HUES64 (cell line): ENCODE measurements around the gene IRF2BP1.
A peak's percentile ranks its signal among the peaks of the same experiment; 100 is the strongest.
"Not testable (repeated sequence)": the region's sequence is repeated elsewhere in the genome, so short reads cannot be mapped to it uniquely, and the experiment has no call there.

Experiments used
- H3K27ac ChIP-seq: 2 replicates; pipeline ENCODE4 v1.7.0; 2013; ENCODE audit warnings: low read depth, low read length, inconsistent platforms
- H3K27me3 ChIP-seq: 2 replicates; pipeline ENCODE4 v1.6.1; 2013; ENCODE audit warnings: mild to moderate bottlenecking, low read length; ENCODE audit not compliant: insufficient read depth
- H3K36me3 ChIP-seq: 2 replicates; pipeline ENCODE4 v1.6.1; 2013; ENCODE audit warnings: mild to moderate bottlenecking, low read length; ENCODE audit not compliant: insufficient read depth
- H3K4me1 ChIP-seq: 2 replicates; pipeline ENCODE4 v1.6.1; 2013; ENCODE audit warnings: mild to moderate bottlenecking, low read length, moderate library complexity; ENCODE audit not compliant: insufficient read depth
- H3K4me3 ChIP-seq: 2 replicates; pipeline ENCODE4 v1.5.1; 2013; ENCODE audit warnings: mild to moderate bottlenecking, low read length, moderate library complexity
- H3K9ac ChIP-seq: 2 replicates; pipeline ENCODE4 v1.6.1; 2013; ENCODE audit warnings: mild to moderate bottlenecking, low read depth, low read length
- H3K9me3 ChIP-seq: 2 replicates; pipeline ENCODE4 v1.6.1; 2013; ENCODE audit warnings: low read depth, low read length; ENCODE audit not compliant: insufficient read depth
- WGBS: fragments of 150-250, 120-280 bp; methylation state at CpG from one replicate; pipeline ENCODE4 v1.1.7; 2013; ENCODE audit warnings: missing lambda C conversion rate; 5-methylcytosine and 5-hydroxymethylcytosine counted together

IRF2BP1 gene

GRCh38 chr19:45878043-45878794 is 7.7 kb downstream of the IRF2BP1 start:
- Histone ChIP-seq H3K36me3 (peaks cover 3% of the 10 kb centered on the region; the same call in 1 of the 2 replicates), H3K4me1 (peaks cover 21% of the 10 kb centered on the region), H3K9me3 (no peaks in the 10 kb centered on the region), H3K9ac (no peak overlapping the region), H3K4me3 (no peak overlapping the region), H3K27ac (no peak overlapping the region), H3K27me3 (no peaks in the 10 kb centered on the region)
- WGBS = 90% methylated on average over 11 of the region's 11 CpGs

- peak overlapping the region; percentile 76 for H3K27ac ChIP-seq
Measured at GRCh38 chr19:45876411-45877197, 9.3 kb downstream of the IRF2BP1 start.

GRCh38 chr19:45876161-45876410 is 9.9 kb downstream of the IRF2BP1 start:
- peak overlapping the region; percentile 58 for H3K9ac ChIP-seq
- peaks cover 6% of the 10 kb centered on the region; the same call in 1 of the 2 replicates for H3K4me1 ChIP-seq
- peaks cover 10% of the 10 kb centered on the region; the same call in 1 of the 2 replicates for H3K36me3 ChIP-seq
- no peaks in the 10 kb centered on the region for H3K27me3 ChIP-seq
- WGBS = 52% methylated on average over 4 of the region's 4 CpGs
- no peak overlapping the region; the same call in 1 of the 2 replicates for H3K27ac ChIP-seq
- H3K9me3 ChIP-seq = no peaks in the 10 kb centered on the region
- peak overlapping the region; percentile 50 for H3K4me3 ChIP-seq

More at GRCh38 chr19:45876411-45877197, 9.3 kb downstream of the IRF2BP1 start:
- WGBS = 12% methylated on average over 40 of the region's 41 CpGs
- Histone ChIP-seq H3K4me1 (peaks cover 12% of the 10 kb centered on the region), H3K36me3 (peaks cover 9% of the 10 kb centered on the region; the same call in 1 of the 2 replicates), H3K9me3 (no peaks in the 10 kb centered on the region), H3K9ac (peak overlapping the region; percentile 58), H3K4me3 (peak overlapping the region; percentile 50), H3K27me3 (no peaks in the 10 kb centered on the region)

GRCh38 chr19:45874620-45874966 is 11.3 kb downstream of the IRF2BP1 start:
- 88% methylated on average over 7 of the region's 7 CpGs for WGBS

GRCh38 chr19:45873219-45873772 is 12.6 kb downstream of the IRF2BP1 start:
- Histone ChIP-seq H3K9me3 (no peaks in the 10 kb centered on the region), H3K27me3 (no peaks in the 10 kb centered on the region), H3K4me1 (peaks cover 6% of the 10 kb centered on the region; the same call in 1 of the 2 replicates), H3K9ac (no peak overlapping the region), H3K36me3 (peaks cover 10% of the 10 kb centered on the region; the same call in 1 of the 2 replicates), H3K4me3 (no peak overlapping the region), H3K27ac (no peak overlapping the region)
- WGBS = 89% methylated on average over 7 of the region's 7 CpGs

More at GRCh38 chr19:45874620-45874966, 11.3 kb downstream of the IRF2BP1 start:
- Histone ChIP-seq H3K27ac (no peak overlapping the region), H3K27me3 (no peaks in the 10 kb centered on the region), H3K36me3 (peaks cover 10% of the 10 kb centered on the region; the same call in 1 of the 2 replicates), H3K9me3 (no peaks in the 10 kb centered on the region), H3K4me3 (no peak overlapping the region), H3K9ac (no peak overlapping the region), H3K4me1 (peaks cover 6% of the 10 kb centered on the region; the same call in 1 of the 2 replicates)

- Histone ChIP-seq H3K9me3 (no peaks in the 10 kb centered on the region), H3K27me3 (no peaks in the 10 kb centered on the region), H3K36me3 (peaks cover 10% of the 10 kb centered on the region; the same call in 1 of the 2 replicates), H3K4me1 (peaks cover 6% of the 10 kb centered on the region; the same call in 1 of the 2 replicates), H3K4me3 (no peak overlapping the region), H3K27ac (no peak overlapping the region), H3K9ac (no peak overlapping the region)
- WGBS = 93% methylated on average over 34 of the region's 34 CpGs
Measured at GRCh38 chr19:45872095-45872919, 13.6 kb downstream of the IRF2BP1 start.

GRCh38 chr19:45870798-45871197 is 15.1 kb downstream of the IRF2BP1 start:
- H3K9ac ChIP-seq = no peak overlapping the region
- no peaks in the 10 kb centered on the region for H3K9me3 ChIP-seq
- peaks cover 10% of the 10 kb centered on the region; the same call in 1 of the 2 replicates for H3K36me3 ChIP-seq
- WGBS = 90% methylated on average over 4 of the region's 5 CpGs
- no peak overlapping the region for H3K4me3 ChIP-seq
- H3K27me3 ChIP-seq = no peaks in the 10 kb centered on the region
- no peak overlapping the region for H3K27ac ChIP-seq
- H3K4me1 ChIP-seq = peaks cover 6% of the 10 kb centered on the region; the same call in 1 of the 2 replicates

GRCh38 chr19:45867241-45867640 is 18.7 kb downstream of the IRF2BP1 start:
- H3K9me3 ChIP-seq, H3K27ac ChIP-seq, H3K27me3 ChIP-seq, H3K4me3 ChIP-seq, H3K9ac ChIP-seq, H3K36me3 ChIP-seq: not testable (repeated sequence)
- 82% methylated on average over 4 of the region's 4 CpGs for WGBS
- H3K4me1 ChIP-seq = peaks cover 14% of the 10 kb centered on the region; the same call in 1 of the 2 replicates

GRCh38 chr19:45866400-45867176 is 19.4 kb downstream of the IRF2BP1 start:
- no peak overlapping the region for H3K9ac ChIP-seq
- WGBS = 77% methylated on average over 9 of the region's 11 CpGs
- H3K27me3 ChIP-seq = peaks cover 3% of the 10 kb centered on the region; the same call in 1 of the 2 replicates

More at GRCh38 chr19:45866400-45867176, 19.4 kb downstream of the IRF2BP1 start:
- Histone ChIP-seq H3K4me1 (peaks cover 14% of the 10 kb centered on the region; the same call in 1 of the 2 replicates), H3K9me3 (no peaks in the 10 kb centered on the region), H3K36me3 (0 out of 2 replicates have a peak, but pooled peaks cover under 1% of the 10 kb centered on the region), H3K27ac (no peak overlapping the region), H3K4me3 (no peak overlapping the region)
